HG02798 (cell line): ENCODE data around the gene ANTXR1.
"Not testable (repeated sequence)": the region's sequence is repeated elsewhere in the genome, so short reads cannot be mapped to it uniquely, and the experiment has no call there.

ENCODE experiments used
- ATAC-seq: cut with Tn5 transposase; IDR thresholded peaks from one replicate; pipeline ENCODE4 v1.9.1; 2021; ENCODE audit warnings: mild to moderate bottlenecking; ENCODE audit not compliant: unreplicated experiment, poor library complexity

ANTXR1 gene

DNA sequence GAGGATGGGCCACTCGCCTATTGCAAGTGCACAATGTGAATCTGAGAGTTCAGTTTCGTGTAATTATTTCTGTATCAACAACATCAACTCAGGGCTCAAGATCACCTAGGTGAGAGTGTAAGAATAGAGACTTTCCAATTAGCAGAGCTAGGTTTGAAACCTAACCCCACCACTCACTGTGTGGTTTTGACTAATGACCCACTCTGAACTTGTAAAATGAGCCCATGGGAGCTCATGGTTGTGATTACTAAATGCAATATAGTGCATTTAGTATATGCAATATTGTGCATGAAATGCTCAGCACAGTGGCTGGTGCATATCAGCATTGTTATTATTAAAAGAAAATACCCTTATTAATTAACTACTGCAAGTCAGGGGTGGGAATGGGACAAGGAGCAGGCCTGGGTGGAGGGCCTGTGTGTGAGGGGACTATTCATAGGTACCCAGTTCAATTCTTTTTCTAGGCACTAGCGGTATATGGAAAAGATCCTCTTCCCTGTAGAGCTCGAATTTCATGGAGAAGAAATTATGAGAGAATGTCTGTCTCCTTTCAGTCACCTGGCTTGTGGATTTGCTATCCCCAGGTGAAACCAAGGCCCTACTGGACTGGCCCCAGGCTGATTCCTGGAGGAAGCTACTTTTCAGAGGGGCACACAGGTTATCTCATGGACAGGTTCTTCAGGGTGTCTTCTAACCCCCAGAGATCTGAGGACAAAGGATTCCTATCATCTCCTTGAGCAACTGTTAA, 204.5 kb downstream of the ANTXR1 start:
- no peak for ATAC-seq

DNA sequence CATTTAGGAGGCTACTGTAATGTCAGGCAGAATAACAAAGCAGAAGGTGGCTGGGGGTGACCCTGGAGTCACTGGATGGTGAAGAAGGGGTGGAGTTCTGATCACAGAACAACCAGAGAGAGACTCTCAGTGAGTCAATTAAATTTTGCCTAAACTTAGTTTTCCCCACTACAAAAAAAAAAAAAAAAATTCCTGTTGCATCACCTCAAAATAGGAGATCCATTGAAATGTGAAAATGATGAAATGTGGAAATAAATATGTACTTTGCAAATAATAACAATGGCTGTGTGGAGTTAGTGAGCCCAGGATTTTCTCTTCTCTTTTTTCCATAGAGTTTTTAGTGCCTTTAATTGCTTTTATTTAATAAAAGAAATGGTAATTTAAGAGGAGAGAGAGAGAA, 208.5 kb downstream of the ANTXR1 start:
- no peak for ATAC-seq

DNA sequence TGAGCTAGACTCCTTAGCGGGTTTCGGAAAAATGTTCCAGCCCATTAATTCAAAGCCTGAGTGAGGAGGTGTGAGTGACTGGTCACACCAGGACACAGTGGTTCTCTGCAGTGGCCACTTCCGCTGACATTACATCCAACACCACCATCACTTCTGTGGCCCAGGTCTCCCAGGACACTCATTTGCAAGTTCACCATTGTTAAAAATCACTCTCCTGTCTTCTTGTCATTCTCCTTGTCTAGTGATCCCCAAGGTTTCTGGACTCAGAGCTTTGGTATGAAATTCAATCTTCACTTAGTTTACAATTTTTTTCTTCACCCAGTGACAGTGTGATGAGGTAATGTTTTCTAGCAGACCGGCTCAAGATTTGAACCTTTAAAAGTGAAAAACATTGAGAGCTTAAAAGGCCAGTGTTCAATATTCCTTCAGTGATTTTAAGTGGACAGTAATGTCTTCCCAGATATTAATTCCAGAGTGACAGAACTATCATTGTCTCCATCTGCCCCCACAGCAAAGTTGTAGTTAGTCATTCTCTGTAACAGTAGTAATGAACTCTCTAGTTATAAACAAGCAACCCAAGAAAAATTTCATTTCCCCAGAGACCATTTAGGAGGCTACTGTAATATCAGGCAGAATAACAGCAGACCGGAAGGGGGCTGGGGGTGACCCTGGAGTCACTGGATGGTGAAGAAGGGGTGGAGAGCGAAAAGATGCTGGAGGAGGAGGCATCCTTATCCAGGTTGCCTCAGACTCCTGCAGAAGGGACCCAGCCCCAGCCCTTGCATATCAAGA, 209.2 kb downstream of the ANTXR1 start:
- no peak for ATAC-seq

DNA sequence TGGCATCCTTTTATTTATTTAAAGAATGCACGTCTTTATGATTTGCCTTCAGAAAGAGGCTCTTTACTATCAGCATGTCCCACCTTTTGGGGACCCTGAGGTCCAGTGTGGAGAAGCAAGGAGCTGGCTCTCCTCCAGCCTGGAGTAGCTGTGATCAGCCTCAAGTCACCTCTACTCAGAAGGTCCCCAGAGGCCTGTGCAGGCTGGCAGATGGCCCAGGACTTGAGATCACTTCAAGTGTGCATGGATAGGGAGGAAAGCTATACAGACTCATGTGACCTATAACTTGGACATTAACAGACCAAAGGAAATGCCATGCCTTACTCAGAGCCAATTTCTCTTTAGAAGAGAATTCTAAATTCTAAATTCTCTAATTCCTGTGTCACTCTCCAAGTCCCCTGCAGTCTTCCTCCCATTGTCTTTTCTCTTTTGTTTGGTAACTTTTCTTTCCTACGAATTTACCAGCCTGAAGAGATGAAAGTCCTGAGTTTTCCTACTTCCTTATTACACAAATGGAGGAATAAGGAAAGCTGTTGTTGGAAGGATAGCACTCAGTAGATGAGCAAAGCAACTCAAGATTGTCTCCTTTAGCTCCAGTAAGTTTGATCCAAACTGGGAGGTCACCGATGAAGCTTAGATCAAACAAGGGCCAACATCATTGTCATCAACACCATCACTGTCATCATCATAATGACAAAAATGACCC, 210.1 kb downstream of the ANTXR1 start:
- no peak for ATAC-seq

DNA sequence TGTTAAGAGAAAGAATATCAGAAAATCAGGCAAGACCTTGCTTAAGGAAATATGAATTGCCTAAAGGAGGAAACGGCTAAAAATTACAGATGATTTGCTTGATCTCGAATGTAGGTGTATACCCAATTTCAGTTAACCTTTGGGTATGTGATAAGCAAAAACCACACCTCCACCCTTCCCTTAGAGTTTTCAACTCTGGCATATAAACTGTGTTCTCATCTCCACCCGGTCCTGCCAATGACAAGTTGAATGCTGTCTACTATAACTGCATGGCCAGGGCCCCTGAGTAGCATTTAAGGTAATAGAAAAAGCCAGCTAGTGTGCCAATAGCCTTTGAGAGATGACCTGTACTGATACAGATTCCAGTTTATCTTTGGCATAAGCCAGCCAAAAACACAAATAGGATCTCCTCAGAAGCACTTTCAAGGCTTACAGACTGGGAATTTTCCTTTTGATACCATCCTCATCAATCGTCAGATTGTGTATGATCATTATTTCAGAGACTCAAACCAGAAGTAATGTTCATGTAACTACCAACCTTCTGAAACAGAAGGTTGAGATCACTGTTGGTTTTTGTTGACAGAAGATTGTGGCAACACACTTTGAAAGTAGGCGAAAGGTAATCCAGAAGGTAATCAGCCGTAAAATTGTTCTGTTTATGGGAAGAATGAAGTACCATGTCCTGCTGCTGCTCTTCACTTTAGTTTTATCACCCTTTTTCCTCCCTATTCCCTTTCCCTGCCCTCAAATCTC, 211.0 kb downstream of the ANTXR1 start:
- no peak for ATAC-seq

DNA sequence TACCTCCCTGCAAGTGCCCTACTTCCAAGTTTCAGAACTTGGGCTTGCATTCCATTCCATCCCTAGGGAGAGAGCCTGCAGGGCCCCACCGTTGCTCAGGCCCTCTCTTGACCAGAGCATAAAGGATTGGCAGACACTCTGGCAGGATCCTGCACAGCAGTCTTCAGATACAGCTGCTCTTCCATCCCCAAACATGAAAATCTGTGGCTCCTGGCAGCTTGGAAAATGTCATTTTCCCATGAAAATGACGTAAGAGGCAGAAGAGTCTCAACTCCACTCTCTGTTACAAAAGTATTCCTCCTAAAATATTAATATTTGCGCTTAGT, 211.5 kb downstream of the ANTXR1 start:
- ATAC-seq, result no peak

DNA sequence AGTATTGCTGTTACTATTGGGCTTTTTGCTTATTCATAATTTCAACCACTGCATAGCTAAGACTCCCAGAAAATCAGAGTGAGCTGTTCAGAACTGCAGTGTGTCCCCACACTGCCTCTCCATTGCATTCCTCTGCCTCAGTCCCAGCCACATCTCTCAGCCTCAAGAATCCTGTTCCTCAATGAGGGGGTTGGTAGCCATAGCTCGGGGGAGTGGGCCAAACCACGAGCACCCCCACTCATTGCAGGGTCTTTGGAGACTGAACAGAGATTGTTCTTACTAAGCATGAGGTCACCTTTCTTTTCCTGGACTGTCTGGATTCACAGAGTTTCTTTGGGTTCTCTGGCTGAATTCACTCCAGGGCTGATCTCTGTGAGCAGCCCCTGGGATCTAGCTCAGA, 213.0 kb downstream of the ANTXR1 start:
- ATAC-seq, result no peak

DNA sequence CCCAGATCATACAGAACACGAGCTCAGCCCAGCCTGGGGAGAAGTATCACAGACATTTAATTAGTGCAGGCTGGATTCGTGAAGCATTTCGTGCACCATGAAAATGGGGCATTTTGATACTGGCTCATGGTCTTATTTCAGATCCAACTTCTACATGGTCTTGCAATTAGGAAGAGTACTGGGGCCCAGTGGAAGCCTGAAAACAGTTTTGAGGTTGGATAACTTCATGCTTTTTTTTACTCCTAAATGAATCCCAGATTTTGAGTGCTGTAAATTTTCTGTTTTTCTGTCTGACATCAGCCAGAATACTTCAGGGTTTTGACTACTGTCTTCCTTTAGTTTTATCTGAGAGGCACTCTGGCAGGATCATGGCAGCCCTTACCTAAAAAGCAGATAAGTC, 213.9 kb downstream of the ANTXR1 start:
- ATAC-seq, result no peak

DNA sequence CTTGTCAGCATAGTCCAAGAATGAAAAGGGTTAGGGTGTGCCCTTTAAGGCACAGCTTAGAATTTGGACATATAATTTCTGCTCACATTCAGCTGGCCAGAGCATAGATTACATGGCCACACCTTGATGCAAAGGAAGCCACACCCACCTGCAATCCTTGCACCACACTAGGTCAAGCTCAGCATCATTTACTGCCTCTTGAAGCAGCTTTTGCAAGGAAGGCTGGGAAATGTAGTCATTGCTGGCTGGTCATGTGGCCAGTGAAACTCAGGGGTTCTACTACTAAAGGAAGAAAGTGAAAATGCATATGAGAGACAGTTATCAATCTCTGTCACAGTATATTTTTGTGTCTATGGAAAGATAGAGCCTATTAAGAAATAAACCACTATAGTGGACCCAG, 214.7 kb downstream of the ANTXR1 start:
- no peak for ATAC-seq

DNA sequence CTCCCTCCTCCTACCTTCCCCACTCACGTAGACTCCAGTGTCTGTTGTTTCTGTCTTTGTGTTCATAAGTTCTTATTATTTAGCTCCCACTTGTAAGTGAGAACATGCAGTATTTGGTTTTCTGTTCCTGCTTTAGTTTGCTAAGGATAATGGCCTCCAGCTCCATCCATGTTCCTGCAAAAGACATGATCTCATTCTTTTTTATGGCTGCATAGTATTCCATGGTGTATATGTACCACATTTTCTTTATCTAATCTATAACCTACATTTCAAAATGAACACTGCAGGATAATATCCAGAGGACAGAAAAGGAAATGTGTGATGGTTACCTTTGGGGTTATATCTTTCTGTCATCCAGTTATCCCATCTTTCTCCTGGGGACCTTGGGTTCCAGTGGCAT, 218.0 kb downstream of the ANTXR1 start:
- not testable (repeated sequence) for ATAC-seq

DNA sequence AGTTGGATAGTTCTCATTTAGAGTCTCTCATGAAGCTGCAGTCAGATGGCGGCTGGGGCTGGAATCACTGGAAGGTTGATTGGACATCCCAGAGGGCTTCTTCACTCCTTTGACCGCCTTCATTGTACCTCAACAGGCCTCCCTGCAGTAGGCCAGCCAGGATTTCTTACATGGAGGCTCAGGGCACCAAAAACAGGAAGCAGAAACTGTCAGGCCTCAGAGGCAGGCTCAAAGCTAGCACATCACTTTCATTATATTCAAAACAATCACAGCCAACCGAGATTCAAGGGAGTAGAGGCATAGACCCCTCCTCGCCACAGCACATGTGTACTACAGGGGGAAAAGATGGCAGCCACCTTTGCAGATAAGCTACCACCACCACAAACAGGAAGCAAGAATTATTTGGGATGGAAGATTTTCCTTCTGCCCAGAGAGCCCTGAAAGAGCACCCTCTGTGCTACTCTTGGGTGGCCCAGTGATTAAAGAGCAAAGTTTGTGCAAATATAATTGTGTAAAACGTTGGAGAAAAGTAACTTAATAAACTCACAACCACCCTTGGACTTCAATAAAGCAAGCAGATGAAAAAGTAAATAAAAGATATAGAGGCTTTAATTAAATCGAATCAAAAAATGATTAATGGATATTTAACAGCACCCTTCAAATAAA, 218.8 kb downstream of the ANTXR1 start:
- no peak for ATAC-seq

DNA sequence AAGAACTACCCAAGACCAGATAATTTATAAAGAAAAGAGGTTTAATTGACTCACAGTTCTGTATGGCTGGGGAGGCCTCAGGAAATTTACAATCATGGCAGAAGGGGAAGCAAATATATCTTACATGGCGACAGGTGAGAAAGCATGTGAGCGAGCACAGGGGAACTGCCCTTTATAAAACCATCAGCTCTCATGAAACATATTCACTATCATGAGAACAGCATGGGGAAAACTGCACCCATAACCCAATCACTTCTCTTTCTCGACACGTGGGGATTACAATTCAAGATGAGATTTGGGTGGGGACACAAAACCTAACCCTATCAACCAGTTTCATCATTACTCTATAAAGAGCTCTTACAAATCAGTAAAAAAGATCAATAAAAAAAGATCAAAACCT, 222.9 kb downstream of the ANTXR1 start:
- ATAC-seq, result not testable (repeated sequence)

DNA sequence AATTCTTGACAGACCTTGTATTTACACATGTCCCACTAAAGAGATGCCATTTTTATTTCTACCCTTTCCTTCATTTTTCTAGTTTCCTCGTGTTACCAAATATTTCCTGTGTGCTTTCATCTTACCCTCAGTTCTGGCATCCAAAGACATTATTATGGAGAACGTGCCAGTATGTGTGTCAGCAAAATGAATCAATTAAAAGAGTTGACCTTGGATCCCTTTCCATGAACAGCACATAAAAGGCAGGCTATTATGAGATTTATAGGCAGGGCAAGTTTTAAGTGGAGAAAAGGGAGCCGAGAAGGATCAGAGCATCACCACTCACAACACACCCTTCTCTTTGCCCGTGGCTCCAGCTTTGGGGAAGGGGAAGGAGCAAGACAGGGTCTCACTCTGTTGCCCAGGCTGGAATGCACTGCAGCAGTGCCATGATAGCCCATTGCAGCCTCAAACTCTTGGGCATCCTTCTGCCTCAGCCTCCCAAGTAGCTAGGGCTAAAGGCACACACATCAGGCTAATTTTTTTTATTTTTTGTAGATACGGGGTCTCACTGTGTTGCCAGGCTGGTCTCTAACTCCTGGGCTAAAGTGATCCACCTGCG, 224.2 kb downstream of the ANTXR1 start:
- no peak for ATAC-seq

DNA sequence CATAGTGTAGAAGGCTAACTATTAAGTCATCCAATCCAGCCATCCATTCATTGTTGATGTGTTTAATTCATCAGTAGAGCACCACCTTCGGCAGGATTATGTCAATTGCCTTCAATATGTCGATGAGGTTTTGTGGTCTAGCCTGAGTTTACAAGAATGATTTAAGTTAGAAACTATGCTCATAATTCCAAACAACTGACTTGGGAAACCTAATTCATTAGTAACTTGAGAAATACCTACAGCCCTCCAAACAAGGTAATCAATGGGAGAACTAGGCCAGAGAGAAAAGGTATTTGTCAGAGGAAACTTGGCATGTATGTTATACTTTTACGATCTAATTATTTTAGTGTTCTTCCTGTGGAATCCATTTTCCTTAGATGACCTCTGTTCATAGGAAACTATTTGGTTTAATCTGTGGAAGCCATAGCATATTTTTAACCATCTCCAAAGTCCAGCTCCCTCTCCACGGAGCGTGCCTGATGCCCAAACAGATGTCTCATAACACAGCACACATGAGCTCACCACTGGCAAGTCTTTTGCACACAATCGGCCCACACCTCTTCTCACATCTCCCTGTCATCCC, 225.6 kb downstream of the ANTXR1 start:
- ATAC-seq, result no peak

DNA sequence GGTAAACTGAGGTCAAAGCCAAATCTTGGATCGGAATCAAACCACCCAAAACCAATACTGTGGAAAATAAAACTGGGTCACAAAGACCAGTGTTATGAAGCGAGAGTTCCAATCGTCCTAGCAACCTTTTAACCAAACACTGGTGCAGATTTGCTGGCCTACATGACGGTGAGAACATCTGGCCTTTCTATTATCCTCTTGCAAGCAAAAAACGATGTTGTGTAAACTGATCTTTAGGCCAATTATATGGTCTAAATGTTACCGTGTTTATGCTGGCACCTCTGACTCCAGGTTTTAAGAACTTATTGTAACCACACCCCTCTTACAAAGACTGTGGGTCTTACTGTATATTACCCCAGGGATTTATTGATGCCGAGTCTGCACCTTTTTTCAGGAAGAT, 228.1 kb downstream of the ANTXR1 start:
- no peak for ATAC-seq

DNA sequence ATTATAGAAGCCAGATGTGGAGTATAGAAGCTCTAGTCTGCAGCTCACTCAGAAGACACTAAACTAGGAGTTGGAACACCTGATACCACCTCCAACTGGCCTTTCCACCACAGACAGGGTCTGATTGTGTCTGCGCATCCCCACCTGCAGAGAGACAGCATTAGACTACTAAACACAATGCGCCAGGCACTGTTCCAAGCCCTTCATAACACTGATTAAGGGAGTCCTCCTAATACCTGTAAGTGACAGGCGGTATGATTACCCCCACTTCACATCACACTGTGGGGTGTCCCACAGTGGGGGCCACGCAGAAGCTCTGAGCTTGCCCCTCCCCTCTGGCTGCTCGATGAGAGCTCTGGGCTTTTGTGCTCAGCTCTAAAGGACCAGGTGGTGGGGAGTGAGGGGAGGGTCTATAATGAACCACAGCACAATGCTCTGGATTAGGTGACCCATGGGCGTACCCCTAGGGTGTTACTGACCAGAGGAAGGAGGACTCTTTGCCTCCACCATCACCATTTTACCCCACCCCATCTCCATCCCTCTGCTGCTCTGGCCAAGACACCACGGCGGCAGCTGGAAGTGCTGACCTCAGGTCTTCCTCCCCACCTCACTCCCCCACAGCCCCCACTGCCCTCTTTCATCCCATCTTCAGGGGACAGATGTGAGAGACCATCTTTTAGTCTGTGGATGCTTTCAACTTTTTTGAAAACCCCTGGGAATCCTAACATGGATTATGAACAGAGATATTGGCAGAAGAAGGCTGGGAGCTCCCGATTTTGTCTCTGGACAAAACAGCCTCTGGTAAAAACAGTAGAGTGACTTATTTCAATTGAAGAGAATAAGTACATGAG, 228.9 kb downstream of the ANTXR1 start:
- no peak for ATAC-seq

DNA sequence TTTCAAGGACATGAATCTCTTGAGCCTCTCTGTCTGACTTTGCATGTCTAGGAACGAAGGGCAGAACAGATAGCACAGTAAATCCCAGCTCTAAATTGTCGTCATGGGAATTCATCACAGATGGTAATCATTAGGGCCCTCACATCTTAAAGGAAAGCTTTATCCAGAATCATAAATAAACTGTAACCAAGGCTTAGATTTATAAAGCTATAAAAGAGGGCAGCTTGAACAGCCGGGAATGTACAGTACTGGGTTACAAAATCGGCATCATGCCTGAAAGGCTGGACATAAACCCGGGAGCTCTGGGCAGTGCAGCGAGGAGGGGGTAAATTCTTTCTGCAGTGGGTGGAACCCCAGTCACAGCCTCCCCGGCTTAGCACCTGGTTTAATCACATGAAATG, 229.7 kb downstream of the ANTXR1 start:
- no peak for ATAC-seq

DNA sequence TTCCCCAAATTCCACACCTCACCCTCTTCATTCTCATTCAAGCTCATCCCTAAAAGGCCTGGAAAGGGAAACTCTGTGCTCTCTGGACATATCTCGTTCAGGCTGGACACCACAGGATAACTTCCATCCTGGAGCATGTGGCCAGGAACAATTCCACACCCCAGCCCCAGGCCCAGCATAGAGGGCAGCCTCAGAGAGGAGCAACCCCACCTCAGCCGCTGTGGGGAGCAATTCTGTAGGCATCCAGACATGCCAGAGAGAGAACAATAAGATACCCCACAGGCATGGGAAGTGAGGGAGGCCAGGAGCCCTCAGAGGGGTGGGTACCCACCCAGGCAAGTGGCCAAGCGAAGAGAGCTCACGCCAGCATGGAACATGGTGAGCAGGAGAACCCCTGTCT, 230.7 kb downstream of the ANTXR1 start:
- ATAC-seq, result no peak

DNA sequence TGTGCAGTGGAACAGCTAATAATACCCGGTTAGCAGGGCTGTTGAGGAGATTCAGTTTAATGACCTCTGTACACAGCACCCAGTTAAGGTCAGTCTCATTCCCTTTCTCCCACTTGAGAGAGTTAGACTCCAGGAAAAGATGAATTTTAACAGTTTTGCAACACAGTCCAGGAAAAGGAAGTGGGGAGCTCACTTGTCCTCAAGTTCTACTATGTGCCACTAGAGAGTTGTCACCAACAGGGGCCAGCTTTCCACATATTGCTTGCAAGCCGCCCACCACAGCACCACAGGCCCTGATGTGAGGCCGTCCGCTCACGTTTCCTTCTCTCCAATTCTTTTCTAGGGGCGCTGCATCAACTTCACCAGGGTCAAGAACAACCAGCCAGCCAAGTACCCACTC, 231.9 kb downstream of the ANTXR1 start:
- no peak for ATAC-seq
